Trophoblast cell (in vitro differentiated cells and primary cell): ENCODE data around the gene LMBR1.

Source experiments
- DNase-seq, 2 donors: peaks; one replicate each; pipeline ENCODE4 v3.0.0-alpha.2; 2016
- H2AFZ ChIP-seq: 2 replicates; pipeline ENCODE4 v1.6.1; 2013; ENCODE audit warnings: low read length, moderate library complexity, mild to moderate bottlenecking; ENCODE audit not compliant: insufficient read depth, poor library complexity
- H2AK5ac ChIP-seq: 2 replicates; pipeline ENCODE4 v1.6.1; 2013; ENCODE audit warnings: mild to moderate bottlenecking, low read length
- H2BK120ac ChIP-seq: 2 replicates; pipeline ENCODE4 v1.6.1; 2013; ENCODE audit warnings: low read length, mild to moderate bottlenecking, moderate library complexity; ENCODE audit not compliant: insufficient read depth, poor library complexity
- H2BK12ac ChIP-seq: 2 replicates; pipeline ENCODE4 v1.6.1; 2013; ENCODE audit warnings: mild to moderate bottlenecking, low read length, moderate library complexity
- H2BK5ac ChIP-seq: 2 replicates; pipeline ENCODE4 v1.6.1; 2013; ENCODE audit warnings: low read length, low read depth, moderate library complexity, mild to moderate bottlenecking; ENCODE audit not compliant: poor library complexity
- H3K14ac ChIP-seq: 2 replicates; pipeline ENCODE4 v1.6.1; 2013; ENCODE audit warnings: mild to moderate bottlenecking, low read length
- H3K18ac ChIP-seq: 2 replicates; pipeline ENCODE4 v1.6.1; 2013; ENCODE audit warnings: mild to moderate bottlenecking, low read length
- H3K23ac ChIP-seq: 2 replicates; pipeline ENCODE4 v1.6.1; 2013; ENCODE audit warnings: low read length
- H3K27ac ChIP-seq: 2 replicates; pipeline ENCODE4 v1.5.1; 2013; ENCODE audit warnings: low read depth, mild to moderate bottlenecking, inconsistent platforms, low read length, moderate library complexity
- H3K27me3 ChIP-seq: 2 replicates; pipeline ENCODE4 v1.6.1; 2013; ENCODE audit warnings: inconsistent platforms, mild to moderate bottlenecking, low read length, moderate library complexity; ENCODE audit not compliant: insufficient read depth
- H3K36me3 ChIP-seq, 2 experiments: 1 replicate in 1 of 2; 2 replicates in 1 of 2; pipeline ENCODE4 v1.6.1; 2013; ENCODE audit warnings: low read length in 2 of 2, mild to moderate bottlenecking in 2 of 2, moderate library complexity in 1 of 2; ENCODE audit not compliant: insufficient read depth in 2 of 2, control insufficient read depth in 1 of 2
- H3K4ac ChIP-seq: 2 replicates; pipeline ENCODE4 v1.6.1; 2013; ENCODE audit warnings: low read depth, mild to moderate bottlenecking, low read length, moderate library complexity
- H3K4me1 ChIP-seq, 2 experiments: 1 replicate in 1 of 2; 2 replicates in 1 of 2; pipeline ENCODE4 v1.6.1; 2013; ENCODE audit warnings: low read length in 2 of 2, mild to moderate bottlenecking in 2 of 2, moderate library complexity in 1 of 2; ENCODE audit not compliant: insufficient read depth in 2 of 2, control insufficient read depth in 1 of 2
- H3K4me2 ChIP-seq: 2 replicates; pipeline ENCODE4 v1.6.1; 2013; ENCODE audit warnings: inconsistent platforms, mild to moderate bottlenecking, low read length, moderate library complexity
- H3K4me3 ChIP-seq: 2 replicates; pipeline ENCODE4 v1.5.1; 2013; ENCODE audit warnings: mild to moderate bottlenecking, low read depth, low read length, inconsistent platforms
- H3K79me1 ChIP-seq: one replicate; pipeline ENCODE4 v1.6.1; 2013; ENCODE audit warnings: low read length
- H3K79me2 ChIP-seq: 2 replicates; pipeline ENCODE4 v1.6.1; 2013; ENCODE audit warnings: low read length, mild to moderate bottlenecking; ENCODE audit not compliant: control insufficient read depth, insufficient read depth, poor library complexity
- H3K9ac ChIP-seq: 2 replicates; pipeline ENCODE4 v1.6.1; 2013; ENCODE audit warnings: mild to moderate bottlenecking, low read length
- H3K9me3 ChIP-seq: 2 replicates; pipeline ENCODE4 v1.6.1; 2013; ENCODE audit warnings: low read depth, mild to moderate bottlenecking, control low read depth, inconsistent platforms, low read length; ENCODE audit not compliant: insufficient read depth
- H4K12ac ChIP-seq: 2 replicates; pipeline ENCODE4 v1.6.1; 2013; ENCODE audit warnings: low read depth, mild to moderate bottlenecking, low read length, moderate library complexity
- H4K8ac ChIP-seq: 2 replicates; pipeline ENCODE4 v1.6.1; 2013; ENCODE audit warnings: low read depth, mild to moderate bottlenecking, low read length, moderate library complexity
- H4K91ac ChIP-seq: one replicate; pipeline ENCODE4 v1.6.1; 2013; ENCODE audit warnings: low read depth, mild to moderate bottlenecking, low read length, moderate library complexity
- WGBS: extraction: QIAGEN DNeasy Blood & Tissue Kit; methylation state at CpG from one replicate; pipeline ENCODE4 v1.1.7; 2013; ENCODE audit warnings: missing lambda C conversion rate; ENCODE audit not compliant: insufficient read length, insufficient coverage; ENCODE audit errors: extremely low coverage; 5-methylcytosine and 5-hydroxymethylcytosine counted together

Gene LMBR1

GRCh38 chr7:156640949-156641485 is 252.0 kb downstream of the LMBR1 start:
- H4K8ac ChIP-seq = peak overlapping the region; percentile 95
- H3K4me1 ChIP-seq = peaks cover 9 to 11% of the 10 kb centered on the region in 2 experiments
- H3K4me2 ChIP-seq = peak overlapping the region; percentile 91
- peaks cover 7% of the 10 kb centered on the region for H3K9me3 ChIP-seq
- no peaks in the 10 kb centered on the region for H3K27me3 ChIP-seq
- peak overlapping the region; percentile 20 for H3K4ac ChIP-seq
- peak overlapping the region; percentile 80 for H4K91ac ChIP-seq
- no peak overlapping the region for H3K27ac ChIP-seq
- peaks cover 11% of the 10 kb centered on the region for H3K79me1 ChIP-seq
- peak overlapping the region; percentile 88 for H4K12ac ChIP-seq
- peaks cover 8% of the 10 kb centered on the region for H3K79me2 ChIP-seq
- peak overlapping the region; percentile 6 for H2BK12ac ChIP-seq
- H3K14ac ChIP-seq = peak overlapping the region; percentile 74
- peak overlapping the region; percentile 99 for H2AFZ ChIP-seq
- H2BK5ac ChIP-seq = peak overlapping the region; percentile 28
- H3K36me3 ChIP-seq = no peaks in the 10 kb centered on the region
- no peak overlapping the region for H3K23ac ChIP-seq
- H2BK120ac ChIP-seq = peak overlapping the region; percentile 67
- DNase-seq = peak; percentile 41 to 62
- peak overlapping the region; percentile 81 for H3K4me3 ChIP-seq
- H2AK5ac ChIP-seq = no peak overlapping the region
- peak overlapping the region; percentile 89 for H3K9ac ChIP-seq
- peak overlapping the region; percentile 89 for H3K18ac ChIP-seq
- WGBS = no CpG with 5 or more reads among the region's 30 CpGs

- H4K91ac ChIP-seq = peak within 1 kb of the TSS; percentile 83
- H2BK5ac ChIP-seq = peak within 1 kb of the TSS; percentile 28
- peaks cover 9 to 11% of the 10 kb centered on the region in 2 experiments for H3K4me1 ChIP-seq
- H3K4me3 ChIP-seq = peak within 1 kb of the TSS; percentile 81
- peak within 1 kb of the TSS; percentile 28 for H2AK5ac ChIP-seq
- H2AFZ ChIP-seq = peak within 1 kb of the TSS; percentile 99
- no CpG with 5 or more reads among the region's 85 CpGs for WGBS
- H3K27me3 ChIP-seq = no peaks in the 10 kb centered on the region
- peak within 1 kb of the TSS; percentile 91 for H3K4me2 ChIP-seq
- H2BK120ac ChIP-seq = peak within 1 kb of the TSS; percentile 67
- peak within 1 kb of the TSS; percentile 89 for H3K18ac ChIP-seq
- peak within 1 kb of the TSS; percentile 74 for H3K14ac ChIP-seq
- peak within 1 kb of the TSS; percentile 40 for H3K4ac ChIP-seq
- peaks cover 11% of the 10 kb centered on the region for H3K79me1 ChIP-seq
- peak within 1 kb of the TSS; percentile 93 for H4K12ac ChIP-seq
- H4K8ac ChIP-seq = peak within 1 kb of the TSS; percentile 95
- no peak within 1 kb of the TSS for H3K27ac ChIP-seq
- peak within 1 kb of the TSS; percentile 89 for H3K9ac ChIP-seq
- H3K23ac ChIP-seq = no peak within 1 kb of the TSS
- peaks cover 8% of the 10 kb centered on the region for H3K79me2 ChIP-seq
- peak; percentile 77 to 92 for DNase-seq
- peaks cover 7% of the 10 kb centered on the region for H3K9me3 ChIP-seq
- H2BK12ac ChIP-seq = peak within 1 kb of the TSS; percentile 6
- H3K36me3 ChIP-seq = no peaks in the 10 kb centered on the region
These were observed 252.6 kb downstream of the LMBR1 start, which contains the start of gene RNF32 for GRCh38 chr7:156640257-156640948. TSS of gene RNF32 (plus strand) at chr7:156640774. CDS start at chr7:156643878, 3,104 bp downstream.

GRCh38 chr7:156639426-156640256 is 253.3 kb downstream of the LMBR1 start:
- peaks cover 7% of the 10 kb centered on the region for H3K9me3 ChIP-seq

GRCh38 chr7:156638443-156639077 is 254.4 kb downstream of the LMBR1 start:
- Histone ChIP-seq H2BK12ac (no peak overlapping the region), H3K4me3 (no peak overlapping the region), H4K8ac (no peak overlapping the region), H3K27ac (no peak overlapping the region), H3K79me1 (peaks cover 11% of the 10 kb centered on the region), H3K9ac (no peak overlapping the region), H2BK5ac (no peak overlapping the region), H3K14ac (no peak overlapping the region), H4K12ac (no peak overlapping the region), H3K27me3 (no peaks in the 10 kb centered on the region), H2AFZ (no peak overlapping the region), H3K4me1 (peaks cover 9 to 11% of the 10 kb centered on the region in 2 experiments), H3K18ac (no peak overlapping the region), H2BK120ac (no peak overlapping the region), H3K23ac (no peak overlapping the region), H3K9me3 (peaks cover 7% of the 10 kb centered on the region), H3K4ac (no peak overlapping the region), H3K79me2 (peaks cover 8% of the 10 kb centered on the region), H3K4me2 (no peak overlapping the region), H3K36me3 (no peaks in the 10 kb centered on the region), H2AK5ac (no peak overlapping the region), H4K91ac (no peak overlapping the region)
- DNase-seq = peak in 1 of 2 donors; percentile 19
- no CpG with 5 or more reads among the region's 8 CpGs for WGBS

More at GRCh38 chr7:156639426-156640256, 253.3 kb downstream of the LMBR1 start:
- Histone ChIP-seq H4K91ac (peak overlapping the region; percentile 83), H4K12ac (peak overlapping the region; percentile 93), H2AFZ (peak overlapping the region; percentile 86), H3K4me1 (peaks cover 9 to 11% of the 10 kb centered on the region in 2 experiments), H3K14ac (peak overlapping the region; percentile 65), H3K36me3 (no peaks in the 10 kb centered on the region), H3K27ac (no peak overlapping the region), H3K23ac (no peak overlapping the region), H3K4me2 (peak overlapping the region; percentile 91), H3K79me1 (peaks cover 11% of the 10 kb centered on the region), H3K4ac (peak overlapping the region; percentile 40), H3K27me3 (no peaks in the 10 kb centered on the region), H2BK12ac (no peak overlapping the region), H3K9ac (no peak overlapping the region), H3K18ac (peak overlapping the region; percentile 86), H4K8ac (peak overlapping the region; percentile 95), H3K79me2 (peaks cover 8% of the 10 kb centered on the region), H2BK120ac (peak overlapping the region; percentile 53), H2AK5ac (peak overlapping the region; percentile 28), H3K4me3 (peak overlapping the region; percentile 81), H2BK5ac (no peak overlapping the region)
- WGBS = no CpG with 5 or more reads among the region's 52 CpGs
- DNase-seq = no peak
